ENCODE measurements around the gene ABCA3.

DNA sequence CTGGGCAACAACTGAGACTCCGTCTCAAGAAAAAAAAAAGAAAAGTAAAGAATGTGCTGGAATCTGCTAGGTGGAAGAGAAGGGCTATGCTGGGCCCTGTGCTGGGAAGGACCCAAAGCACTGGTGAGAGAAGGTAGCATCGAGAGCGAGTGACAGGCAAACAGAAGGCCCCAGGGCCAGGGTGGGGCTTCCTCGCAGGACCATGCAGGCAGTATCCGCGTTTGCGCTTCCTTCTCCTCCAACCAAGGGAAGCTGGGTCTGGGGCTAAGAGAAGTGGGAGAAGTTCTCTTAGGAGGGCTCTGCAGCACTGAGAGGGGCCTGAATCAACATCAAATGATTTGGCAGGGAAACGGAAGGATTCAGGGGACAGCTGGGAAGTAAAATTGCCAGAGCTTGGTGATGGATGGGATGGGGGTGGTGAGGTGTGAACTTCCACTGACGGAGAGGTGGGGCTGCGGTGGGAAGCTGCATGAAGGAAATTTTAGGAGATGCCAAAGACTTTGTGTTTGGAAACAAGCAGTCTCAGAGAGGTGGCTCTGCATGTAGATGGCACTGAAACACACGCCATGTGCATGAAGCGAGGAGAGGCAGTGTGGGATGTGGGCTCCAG, 83.9 kb downstream of the ABCA3 start:
- TF ChIP-seq, protein P1, sequence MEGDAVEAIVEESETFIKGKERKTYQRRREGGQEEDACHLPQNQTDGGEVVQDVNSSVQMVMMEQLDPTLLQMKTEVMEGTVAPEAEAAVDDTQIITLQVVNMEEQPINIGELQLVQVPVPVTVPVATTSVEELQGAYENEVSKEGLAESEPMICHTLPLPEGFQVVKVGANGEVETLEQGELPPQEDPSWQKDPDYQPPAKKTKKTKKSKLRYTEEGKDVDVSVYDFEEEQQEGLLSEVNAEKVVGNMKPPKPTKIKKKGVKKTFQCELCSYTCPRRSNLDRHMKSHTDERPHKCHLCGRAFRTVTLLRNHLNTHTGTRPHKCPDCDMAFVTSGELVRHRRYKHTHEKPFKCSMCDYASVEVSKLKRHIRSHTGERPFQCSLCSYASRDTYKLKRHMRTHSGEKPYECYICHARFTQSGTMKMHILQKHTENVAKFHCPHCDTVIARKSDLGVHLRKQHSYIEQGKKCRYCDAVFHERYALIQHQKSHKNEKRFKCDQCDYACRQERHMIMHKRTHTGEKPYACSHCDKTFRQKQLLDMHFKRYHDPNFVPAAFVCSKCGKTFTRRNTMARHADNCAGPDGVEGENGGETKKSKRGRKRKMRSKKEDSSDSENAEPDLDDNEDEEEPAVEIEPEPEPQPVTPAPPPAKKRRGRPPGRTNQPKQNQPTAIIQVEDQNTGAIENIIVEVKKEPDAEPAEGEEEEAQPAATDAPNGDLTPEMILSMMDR (IDR thresholded peaks at IDR 0.05; ENCODE audit: low read depth, low read length), result no peak
- TF ChIP-seq EZH2phosphoT487 (IDR thresholded peaks at IDR 0.05; ENCODE audit: low read depth), result no peak
